HG02870 (cell line): Measurements from ENCODE around the gene ATG14.
"Not testable (repeated sequence)": the region's sequence is repeated elsewhere in the genome, so short reads cannot be mapped to it uniquely, and the experiment has no call there.

ENCODE experiments used
- ATAC-seq: cut with Tn5 transposase; IDR thresholded peaks from one replicate; pipeline ENCODE4 v1.9.1; 2021; ENCODE audit warnings: mild to moderate bottlenecking, moderate library complexity; ENCODE audit not compliant: unreplicated experiment

ATG14 gene

DNA sequence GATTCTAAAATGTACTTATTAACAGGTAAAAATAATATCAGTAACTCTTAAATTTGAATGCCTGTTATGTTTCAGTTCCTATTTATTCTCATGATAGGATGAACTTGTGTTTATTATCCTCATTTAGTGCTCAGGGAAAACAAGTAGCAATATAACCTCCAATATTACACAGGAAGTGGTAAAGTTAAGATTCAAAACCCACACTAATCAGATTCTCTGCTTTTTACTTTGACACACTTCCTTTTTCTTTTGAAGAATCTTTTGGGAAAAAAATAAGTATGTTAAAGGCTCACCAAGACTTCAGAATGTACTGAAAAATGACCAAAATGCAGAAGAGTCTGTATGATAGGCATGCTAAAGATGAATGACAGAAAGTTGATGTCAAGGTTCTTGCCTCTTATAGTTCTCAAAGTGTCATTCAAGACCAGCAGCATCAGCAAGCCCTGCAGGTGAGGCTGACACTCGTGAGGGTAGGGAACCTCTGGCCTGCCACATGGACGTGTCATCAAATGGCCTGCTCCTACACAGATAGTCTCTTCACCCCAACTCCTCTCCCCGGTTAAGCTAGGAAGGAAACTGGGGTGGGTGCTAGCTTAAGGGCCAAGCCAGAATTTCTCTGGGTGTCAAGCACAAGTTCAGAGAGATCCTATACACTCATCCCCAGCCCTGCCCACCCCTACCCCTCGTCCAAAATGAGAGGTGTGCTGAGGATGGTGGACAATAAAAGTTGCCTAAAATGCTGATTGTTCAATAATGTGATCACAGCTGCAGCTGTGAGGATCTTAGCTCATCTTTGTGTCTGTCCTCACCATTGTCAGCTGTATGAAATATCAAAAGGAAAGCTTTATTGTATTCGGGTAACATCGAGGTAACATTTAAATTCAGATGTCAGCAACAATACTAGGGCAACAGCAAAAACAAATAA is 22.5 kb upstream of the ATG14 start:
- no peak for ATAC-seq

DNA sequence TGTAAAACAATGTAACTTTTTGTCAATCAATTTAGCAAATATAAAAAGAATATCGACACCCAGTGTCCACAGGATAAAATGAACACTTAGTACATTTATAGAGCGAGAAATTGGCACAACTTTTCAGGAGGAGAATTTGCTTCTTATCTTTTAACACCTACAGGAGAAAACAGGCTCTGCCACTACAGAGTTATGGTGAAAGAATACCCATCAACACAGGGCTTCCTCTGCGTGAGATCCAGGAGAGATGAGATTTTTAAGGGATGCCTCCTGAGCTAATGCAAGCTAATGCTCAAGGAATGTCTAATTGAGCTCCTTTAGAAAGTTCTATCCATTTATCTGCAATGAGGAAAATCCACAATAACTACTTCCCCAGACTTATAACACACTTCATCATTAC is 21.0 kb upstream of the ATG14 start:
- ATAC-seq = no peak

DNA sequence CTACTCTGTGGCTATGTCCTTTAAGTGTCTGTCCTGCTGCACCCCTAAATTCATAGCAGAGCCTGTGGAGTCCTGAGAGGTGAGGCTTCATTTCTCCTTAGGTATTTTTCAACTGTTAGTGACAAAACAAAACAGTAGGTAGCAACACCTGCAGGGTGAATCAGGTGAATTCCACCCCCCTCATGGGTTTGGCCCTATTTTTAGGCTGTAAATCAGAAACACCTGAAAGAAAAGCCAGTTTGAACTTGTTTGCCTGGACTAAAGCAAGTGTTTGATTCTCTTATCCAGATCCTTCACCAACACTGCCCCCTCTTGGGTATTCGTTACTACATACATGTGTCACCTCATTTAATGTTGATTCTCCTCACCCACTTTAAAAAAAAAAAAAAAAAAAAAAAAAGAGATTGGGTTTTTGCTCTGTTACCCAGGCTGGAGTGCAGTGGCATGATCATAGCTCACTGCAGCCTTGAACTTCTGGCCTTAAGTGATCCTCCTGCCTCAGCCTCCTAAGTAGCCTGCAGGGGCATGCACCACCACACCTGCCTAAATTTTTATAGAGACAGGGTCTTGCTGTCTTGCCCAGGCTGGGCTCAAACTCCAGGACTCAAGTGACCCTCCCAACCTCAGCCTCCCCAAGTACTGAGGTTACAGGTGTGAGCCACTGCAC is 18.5 kb upstream of the ATG14 start:
- peak; percentile 63 for ATAC-seq

DNA sequence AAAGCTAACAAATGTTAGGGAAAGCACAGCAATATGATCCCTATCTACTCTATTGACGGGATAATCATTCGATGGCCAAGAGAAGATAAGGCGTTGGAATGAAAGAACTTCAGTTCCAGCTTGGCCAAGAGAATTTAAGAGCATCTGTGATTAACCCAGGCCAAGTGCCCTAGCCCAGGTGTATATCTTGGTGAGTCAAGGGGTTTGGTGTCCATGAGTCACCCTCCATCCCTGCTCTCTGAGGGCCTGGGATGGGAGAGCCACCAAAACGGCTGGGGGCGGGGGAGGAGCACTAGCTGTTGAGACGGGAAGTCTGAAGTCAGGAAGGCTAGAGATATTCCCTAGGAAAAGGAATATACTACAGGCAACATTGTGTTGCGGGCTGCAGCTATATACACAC is 15.8 kb upstream of the ATG14 start:
- no peak for ATAC-seq

DNA sequence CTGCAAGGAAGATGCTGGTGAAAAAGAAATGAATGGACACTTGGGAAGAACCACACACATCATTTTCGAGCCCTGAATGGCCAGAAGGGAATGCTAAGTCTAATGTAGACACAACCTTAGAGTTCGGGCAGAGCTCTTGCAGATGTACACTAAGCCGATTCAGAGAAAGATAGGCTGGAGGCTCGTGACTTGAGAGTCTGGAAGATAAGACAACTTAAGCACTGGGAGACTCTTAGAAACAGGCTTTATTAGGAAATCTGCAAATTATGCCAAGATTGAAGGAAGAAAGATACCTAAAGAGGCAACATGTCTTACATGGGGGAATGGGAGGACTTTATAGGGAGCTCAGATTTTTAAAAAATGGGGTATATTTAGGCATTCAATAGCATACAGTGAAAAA is 15.3 kb upstream of the ATG14 start:
- no peak for ATAC-seq

DNA sequence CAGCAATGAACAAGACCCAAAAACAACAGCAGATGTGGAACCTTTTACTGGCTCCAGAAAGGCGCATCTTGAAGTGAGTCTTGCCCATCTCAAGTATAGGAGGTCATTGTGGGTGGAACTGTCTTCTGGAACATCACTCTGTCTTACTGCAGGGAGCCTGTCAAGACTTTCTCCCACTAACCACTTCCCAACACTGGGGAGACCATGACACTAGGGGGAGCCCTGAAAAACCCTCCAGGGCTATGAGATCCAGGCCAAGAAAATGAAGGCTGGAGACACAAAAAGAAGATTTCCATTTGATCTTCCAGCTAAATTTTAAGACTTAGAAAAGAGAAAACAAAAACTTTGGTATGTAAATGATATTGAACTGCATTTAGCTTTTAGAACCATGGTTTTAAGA is 13.5 kb upstream of the ATG14 start:
- no peak for ATAC-seq

DNA sequence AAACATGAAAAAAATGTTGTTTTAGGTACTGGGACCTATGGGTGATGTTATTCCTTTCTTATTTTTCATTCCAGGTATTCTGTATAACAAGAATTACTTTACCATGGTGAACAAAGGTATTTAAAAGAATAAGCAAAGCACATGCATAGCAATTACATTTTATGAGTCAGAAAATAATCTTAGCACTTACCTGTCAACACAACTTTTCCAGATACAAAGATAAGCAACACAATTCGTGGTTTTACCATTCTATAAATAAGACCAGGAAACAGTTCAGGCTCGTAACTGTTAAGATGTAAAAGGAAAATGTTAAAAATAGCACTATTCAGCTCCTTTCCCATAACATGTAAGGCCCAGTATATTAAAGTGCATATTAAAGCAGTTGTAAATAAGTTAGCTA is 12.3 kb upstream of the ATG14 start:
- ATAC-seq = no peak

DNA sequence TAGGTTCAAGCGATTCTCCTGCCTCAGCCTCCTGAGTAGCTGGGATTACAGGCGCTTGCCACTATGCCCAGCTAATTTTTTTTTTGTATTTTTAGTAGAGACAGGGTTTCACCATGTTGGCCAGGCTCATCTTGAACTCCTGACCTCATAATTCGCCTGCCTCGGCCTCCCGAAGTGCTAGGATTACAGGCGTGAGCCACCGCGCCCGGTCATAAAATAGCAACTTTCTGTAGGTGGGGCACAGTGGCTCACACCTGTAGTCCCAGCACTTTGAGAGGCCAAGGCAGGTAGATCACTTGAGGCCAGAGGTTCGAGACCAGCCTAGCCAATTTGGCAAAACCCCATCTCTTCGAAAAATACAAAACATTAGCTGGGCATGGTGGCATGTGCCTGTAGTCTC is 10.7 kb upstream of the ATG14 start:
- not testable (repeated sequence) for ATAC-seq

DNA sequence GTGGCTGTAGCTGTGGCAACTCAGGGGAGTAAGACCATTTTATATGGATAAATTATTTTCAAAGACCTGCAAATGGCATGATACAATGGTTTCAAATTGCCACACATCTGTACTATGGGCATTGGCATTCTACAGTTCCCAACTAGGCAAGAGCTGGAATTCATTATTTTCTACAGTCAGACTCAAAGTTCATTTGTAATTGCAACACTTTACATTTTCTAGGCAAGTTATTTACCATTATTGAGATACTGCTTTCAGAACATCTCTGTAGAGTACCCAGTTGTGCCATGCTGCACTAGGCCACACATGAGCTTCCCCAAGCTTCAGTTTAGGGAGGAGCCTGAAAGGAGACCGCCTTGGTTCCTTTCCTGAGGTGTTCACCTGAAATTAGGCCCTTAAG is 8.0 kb upstream of the ATG14 start:
- ATAC-seq = no peak

DNA sequence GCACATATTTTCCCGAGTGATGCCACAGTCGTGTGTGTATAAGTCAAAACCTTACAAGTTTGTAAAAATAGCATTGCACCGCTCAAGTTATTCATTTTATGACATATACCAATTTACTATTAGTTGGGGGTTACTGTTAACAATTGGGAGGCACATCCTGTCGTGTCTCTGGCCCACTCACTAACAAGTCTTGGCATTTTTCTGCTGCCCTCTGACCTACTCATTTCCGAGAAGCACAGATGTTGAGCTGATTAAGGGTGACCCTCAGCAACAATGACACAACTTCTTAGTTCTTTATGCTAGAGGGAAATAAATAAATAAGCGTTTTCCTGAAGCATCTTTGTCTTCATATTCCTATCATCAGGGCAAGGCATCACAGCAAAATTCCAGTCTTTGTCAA is 6.8 kb upstream of the ATG14 start:
- ATAC-seq = no peak

DNA sequence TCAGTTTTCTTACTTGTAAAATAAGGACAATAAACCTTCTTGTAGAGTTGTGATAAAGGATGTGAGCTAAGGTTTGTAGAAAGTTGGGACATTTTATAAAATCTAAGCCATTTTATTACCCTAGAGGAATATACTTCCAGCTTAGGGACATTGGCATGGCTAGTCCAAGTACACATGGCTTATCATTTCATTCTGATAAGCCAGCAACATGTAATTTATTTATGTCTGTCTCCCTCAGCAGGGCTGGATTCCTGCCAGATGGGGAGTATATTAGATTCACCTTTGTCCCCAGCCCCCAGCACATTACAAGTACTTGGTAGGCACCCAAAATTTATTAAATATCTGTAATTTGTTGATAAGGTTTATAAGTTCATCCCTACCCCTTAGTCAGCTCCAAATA is 6.3 kb upstream of the ATG14 start:
- no peak for ATAC-seq

DNA sequence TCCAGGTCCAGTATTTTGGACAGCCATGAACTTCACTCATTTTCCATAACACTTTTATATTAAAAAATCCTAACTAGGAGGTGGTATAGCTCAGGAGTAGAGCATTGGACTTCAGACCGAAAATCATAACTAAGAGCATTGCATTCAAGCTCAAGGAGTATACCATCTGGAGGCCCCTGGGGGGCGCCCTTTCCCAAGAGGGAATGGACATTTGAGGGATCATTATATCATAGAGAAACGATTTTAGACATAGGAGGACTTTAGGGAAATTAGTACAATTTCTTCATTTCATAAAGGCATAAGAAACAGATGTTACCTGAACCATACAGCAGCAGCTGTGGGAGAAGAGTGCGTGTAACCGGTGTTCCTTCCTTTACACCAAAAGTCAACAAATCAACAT is 5.2 kb upstream of the ATG14 start:
- no peak for ATAC-seq

DNA sequence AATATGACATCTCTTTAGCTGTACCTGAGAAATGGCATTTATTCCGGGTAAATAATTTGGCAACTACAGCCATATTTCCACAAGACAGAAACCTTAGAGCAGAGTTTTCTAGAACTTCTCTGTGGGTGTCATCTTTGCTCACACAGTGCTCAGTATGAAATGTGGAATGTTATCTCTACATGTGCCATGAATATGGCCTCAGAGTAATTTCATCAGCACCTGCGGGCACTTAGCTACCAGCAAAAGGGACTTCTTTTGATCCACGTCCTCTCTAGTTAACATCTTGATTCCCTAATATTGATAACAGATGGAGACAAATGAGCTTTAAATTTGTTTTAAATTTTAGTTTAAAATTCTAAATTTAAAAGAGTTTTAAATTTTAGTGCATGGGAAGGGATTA is 2.9 kb upstream of the ATG14 start:
- ATAC-seq = no peak

DNA sequence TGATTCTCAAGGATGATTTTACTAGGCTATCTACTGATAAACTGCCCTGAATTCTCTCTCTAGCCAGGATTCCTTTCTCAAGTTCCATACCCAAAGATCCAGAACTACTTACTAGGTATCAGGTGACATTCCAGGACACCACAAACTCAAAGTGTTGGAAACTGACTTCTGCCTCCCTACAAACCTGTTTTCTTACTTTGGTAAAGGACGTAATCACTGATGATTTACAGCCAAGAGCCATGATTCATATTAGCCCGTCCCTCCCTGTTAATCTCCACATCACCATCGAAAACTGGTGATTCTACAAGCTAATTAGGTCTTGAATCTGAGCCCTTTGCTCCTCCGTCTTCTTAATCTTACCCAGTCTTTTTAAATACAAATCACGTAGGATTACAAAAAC is 1.0 kb upstream of the ATG14 start:
- ATAC-seq = no peak

DNA sequence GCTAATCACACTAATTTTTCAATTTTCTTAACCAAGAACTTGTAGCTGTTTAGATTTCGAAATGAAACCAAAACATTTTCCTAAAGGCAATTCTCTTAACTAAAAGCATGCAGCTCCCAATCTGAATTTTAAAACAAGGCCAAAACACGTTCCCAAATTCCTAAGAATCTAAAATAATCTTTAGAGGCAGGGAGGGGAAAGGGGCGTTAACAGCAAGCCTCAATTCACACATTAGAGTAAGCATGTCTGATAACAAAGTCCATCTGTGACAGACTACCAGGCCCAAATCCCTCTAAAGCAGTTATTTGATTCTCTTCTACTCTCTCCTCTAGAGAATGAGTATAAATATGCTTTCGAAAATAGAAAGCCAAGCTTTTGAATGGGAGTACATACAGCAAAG is 754 bp downstream of the ATG14 start:
- ATAC-seq = no peak

DNA sequence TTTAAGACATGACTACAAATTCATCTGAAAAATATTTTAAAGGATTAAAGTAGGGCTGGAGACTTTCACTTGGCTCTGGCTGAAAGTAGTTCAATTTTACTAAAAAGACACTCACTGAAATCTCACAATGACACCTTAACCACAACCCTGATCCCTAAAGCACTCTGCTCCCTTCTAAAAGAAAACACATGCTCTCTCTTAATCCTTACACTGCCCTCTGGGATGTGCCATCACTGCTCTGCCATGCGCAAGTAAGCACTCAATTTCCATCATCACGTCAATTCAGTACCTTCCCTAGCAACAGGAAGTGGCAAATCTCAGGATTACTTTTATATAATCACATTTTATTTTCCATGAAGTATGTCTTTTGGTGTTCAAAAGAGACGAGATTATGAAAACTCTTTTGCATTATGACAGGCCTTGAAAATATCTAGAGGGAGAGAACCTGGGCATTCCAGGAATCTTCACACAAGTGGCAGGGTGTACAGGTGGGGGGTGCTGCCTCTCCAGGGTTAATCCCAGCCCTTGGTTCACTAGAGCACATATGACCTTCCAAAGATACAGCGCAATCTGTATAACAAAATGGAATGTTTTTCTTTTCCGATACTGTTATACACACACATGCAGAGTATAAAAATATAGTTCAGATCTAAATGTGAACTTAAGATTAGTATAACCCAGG is 7.3 kb downstream of the ATG14 start:
- ATAC-seq = no peak

DNA sequence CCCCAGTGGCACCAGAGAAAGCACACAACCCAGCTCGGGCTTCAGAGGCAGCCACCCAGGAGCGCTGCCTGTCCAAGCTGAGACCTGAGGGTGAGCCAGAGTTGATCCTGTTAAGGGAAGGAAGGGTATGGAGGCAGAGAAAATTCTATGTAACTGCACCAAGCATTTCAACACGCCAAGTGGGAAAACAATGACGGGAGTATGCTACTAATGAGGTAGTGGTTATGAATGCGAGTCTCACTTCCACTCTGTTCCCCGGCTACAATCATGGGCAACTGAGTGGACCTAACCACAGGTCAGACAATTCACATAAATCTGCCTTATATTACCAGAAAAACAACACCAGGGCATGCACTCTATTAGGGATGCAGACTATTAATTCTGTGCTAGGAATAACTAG is 9.9 kb downstream of the ATG14 start:
- no peak for ATAC-seq

DNA sequence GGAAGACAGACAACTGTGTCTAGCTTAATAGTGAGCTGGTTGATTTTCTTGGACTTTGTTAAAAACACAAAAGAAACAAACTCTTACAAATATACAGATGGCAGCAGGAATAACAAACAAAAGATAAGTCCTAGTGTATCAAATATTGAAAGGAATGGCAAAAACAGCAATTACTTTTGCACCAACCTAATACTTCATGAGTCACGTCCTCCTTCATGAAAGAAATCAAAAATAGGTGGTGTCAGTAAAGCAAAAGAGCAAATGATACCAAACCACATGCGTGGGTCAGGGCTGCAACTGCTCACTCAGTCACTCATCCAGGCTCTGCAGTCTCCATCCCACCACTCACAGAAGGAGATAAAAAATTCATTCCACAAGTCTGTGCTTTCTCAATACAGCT is 11.8 kb downstream of the ATG14 start:
- no peak for ATAC-seq

DNA sequence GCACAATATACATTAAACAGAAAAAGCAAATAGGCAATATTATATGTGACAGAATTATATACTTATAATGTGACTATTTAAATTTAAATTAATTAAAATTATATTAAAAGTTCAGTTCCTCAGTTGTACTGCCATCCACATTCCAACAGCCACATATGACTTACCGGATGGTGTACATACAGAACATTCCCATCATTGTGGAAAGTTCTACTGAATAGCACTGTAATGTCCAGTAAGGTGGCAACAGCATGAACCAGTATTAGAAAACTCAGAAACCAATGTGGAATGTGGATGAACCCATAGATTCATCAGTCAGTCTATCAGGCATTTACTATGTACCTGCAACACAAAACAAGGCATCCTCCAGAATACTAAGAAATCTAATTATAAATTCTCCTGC is 12.4 kb downstream of the ATG14 start:
- ATAC-seq = no peak

DNA sequence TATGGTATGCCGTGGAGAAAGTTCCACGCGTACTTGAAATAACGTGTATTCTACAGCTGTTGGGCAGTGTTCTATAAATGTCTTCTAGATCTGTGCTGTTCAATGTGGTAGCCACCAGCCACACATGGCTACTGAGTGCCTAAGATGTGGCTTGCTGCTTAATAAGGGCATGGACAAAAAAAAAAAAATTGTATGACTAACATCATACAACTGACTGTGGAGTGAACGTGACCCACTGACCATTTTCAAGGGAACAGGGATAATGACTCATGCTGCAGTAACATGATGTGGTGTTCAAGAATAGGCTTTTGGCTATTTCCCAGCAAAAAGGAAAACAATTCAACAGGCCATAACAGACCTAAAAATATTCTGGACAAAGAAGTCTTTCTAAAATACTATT is 13.0 kb downstream of the ATG14 start:
- no peak for ATAC-seq

DNA sequence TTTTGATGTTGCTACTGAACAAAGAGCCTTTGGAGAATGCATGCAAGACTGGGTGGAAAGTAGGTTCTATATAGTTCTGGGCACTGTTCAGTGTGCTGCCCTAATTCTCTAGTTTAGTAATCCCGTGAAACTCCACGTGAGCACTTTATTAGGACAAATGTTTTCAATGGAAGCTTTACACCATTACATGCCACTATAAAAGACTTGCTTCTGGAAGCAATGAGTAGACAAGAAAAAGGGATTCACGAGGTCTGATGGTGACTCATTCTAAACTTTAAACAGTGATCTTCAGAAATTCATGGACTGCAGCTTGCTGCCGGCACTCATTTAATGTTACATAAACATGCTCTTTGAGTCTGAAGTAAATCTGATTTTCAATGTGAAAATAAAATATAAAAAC is 22.3 kb downstream of the ATG14 start:
- ATAC-seq = no peak

DNA sequence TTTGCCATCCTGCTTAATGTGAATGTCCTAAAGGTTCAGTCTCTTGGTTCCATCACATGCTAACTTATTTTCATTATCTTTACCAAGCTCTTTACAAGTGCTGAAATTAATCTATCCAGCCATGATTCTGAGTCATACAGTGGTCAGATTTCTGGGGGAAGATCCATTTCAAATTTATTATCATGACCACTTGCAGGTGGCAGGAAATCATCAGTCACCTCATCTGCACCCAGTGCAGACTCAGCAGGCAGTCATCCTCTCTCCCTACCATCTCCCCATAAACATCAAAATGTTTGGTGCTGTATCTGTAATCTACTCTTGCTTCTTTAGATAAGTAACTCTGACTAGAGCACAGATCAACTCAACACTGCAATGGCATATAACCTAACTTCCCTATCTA is 23.5 kb downstream of the ATG14 start:
- no peak for ATAC-seq
